ENCODE data around the gene STAU1.

Gene STAU1

GRCh38 chr20:49172413-49172812, 15.7 kb downstream of the STAU1 start:
- TF ChIP-seq GLIS3 (CRISPR knock-in tag; IDR thresholded peaks at IDR 0.05): no peak
- TF ChIP-seq RARB (CRISPR knock-in tag; IDR thresholded peaks at IDR 0.05): no peak
- TF ChIP-seq ZNF8 (CRISPR knock-in tag; IDR thresholded peaks at IDR 0.05): no peak
- TF ChIP-seq PPARA (CRISPR knock-in tag; IDR thresholded peaks at IDR 0.05; ENCODE audit: borderline replicate concordance): no peak
- no peak for TF ChIP-seq CREB5 (CRISPR knock-in tag; IDR thresholded peaks at IDR 0.05; ENCODE audit: low read depth)
- TF ChIP-seq PATZ1 (CRISPR knock-in tag; IDR thresholded peaks at IDR 0.05; ENCODE audit: borderline replicate concordance): no peak
- no peak for TF ChIP-seq CSRNP3 (CRISPR knock-in tag; IDR thresholded peaks at IDR 0.05)
- TF ChIP-seq ISL1 (CRISPR knock-in tag; IDR thresholded peaks at IDR 0.05): no peak
- TF ChIP-seq POU6F1 (CRISPR knock-in tag; IDR thresholded peaks at IDR 0.05; ENCODE audit: borderline replicate concordance, low read depth): no peak
- TF ChIP-seq ZNF565 (CRISPR knock-in tag; conservative IDR thresholded peaks at IDR 0.05; ENCODE audit: low read depth): no peak
- TF ChIP-seq ZFP3 (CRISPR knock-in tag; IDR thresholded peaks at IDR 0.05): no peak
- no peak for TF ChIP-seq BACH2 (CRISPR knock-in tag; IDR thresholded peaks at IDR 0.05; ENCODE audit: borderline replicate concordance)
- TF ChIP-seq ZNF70 (CRISPR knock-in tag; IDR thresholded peaks at IDR 0.05): no peak
- no peak for TF ChIP-seq TOX (CRISPR knock-in tag; IDR thresholded peaks at IDR 0.05; ENCODE audit: borderline replicate concordance)
- no peak for ATAC-seq

- TF ChIP-seq TSHZ2 (CRISPR knock-in tag; IDR thresholded peaks at IDR 0.05) (no peak), ARNTL (CRISPR knock-in tag; IDR thresholded peaks at IDR 0.05; ENCODE audit: borderline replicate concordance, low read depth) (no peak), ZNF565 (CRISPR knock-in tag; conservative IDR thresholded peaks at IDR 0.05; ENCODE audit: low read depth) (no peak), PATZ1 (CRISPR knock-in tag; IDR thresholded peaks at IDR 0.05; ENCODE audit: borderline replicate concordance) (no peak), SNAI2 (CRISPR knock-in tag; IDR thresholded peaks at IDR 0.05) (no peak), OSR1 (CRISPR knock-in tag; IDR thresholded peaks at IDR 0.05) (no peak), ISL1 (CRISPR knock-in tag; IDR thresholded peaks at IDR 0.05) (no peak), ZNF8 (CRISPR knock-in tag; IDR thresholded peaks at IDR 0.05) (no peak), CSRNP3 (CRISPR knock-in tag; IDR thresholded peaks at IDR 0.05) (no peak), GLIS3 (CRISPR knock-in tag; IDR thresholded peaks at IDR 0.05) (no peak), ZNF70 (CRISPR knock-in tag; IDR thresholded peaks at IDR 0.05) (no peak), ZFP3 (CRISPR knock-in tag; IDR thresholded peaks at IDR 0.05) (no peak)
- ATAC-seq: no peak
Measured at GRCh38 chr20:49171909-49172308, 16.2 kb downstream of the STAU1 start.
